Activated CD4-positive, CD25-positive, alpha-beta regulatory T cell treated with anti-CD3 and anti-CD28 coated beads, Interleukin-2, amount 50 U/mL, for 24 hours (primary cell): ENCODE measurements around the gene DBR1.
"Not testable (repeated sequence)": the region's sequence is repeated elsewhere in the genome, so short reads cannot be mapped to it uniquely, and the experiment has no call there.

Experiments
- ATAC-seq, 2 donors: fragments of 150-1000 bp; cut with Tn5 transposase; one replicate each; pipeline ENCODE4 v1.10.0; 2021; ENCODE audit warnings: mild to moderate bottlenecking in 1 of 2, moderate library complexity in 1 of 2

DBR1 gene

DNA sequence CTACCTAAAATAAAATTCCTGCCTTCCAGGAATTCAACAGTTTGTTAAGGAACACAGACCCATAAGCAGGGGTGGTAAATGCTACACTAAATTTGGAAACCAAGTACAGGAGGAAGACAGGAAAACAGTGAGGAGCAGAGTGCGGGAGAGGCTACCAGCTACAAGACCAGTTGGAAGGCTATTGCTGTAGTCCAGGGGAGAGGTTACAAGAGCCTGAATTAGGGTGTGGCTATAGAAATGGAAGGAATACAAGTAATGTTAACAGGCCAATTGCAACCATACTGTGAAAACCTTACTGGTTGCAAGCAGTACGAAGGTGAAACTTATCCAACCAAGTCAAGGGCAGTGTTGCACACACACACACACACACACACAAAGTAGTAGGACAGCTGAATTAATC, 11.5 kb upstream of the DBR1 start:
- ATAC-seq: no peak

DNA sequence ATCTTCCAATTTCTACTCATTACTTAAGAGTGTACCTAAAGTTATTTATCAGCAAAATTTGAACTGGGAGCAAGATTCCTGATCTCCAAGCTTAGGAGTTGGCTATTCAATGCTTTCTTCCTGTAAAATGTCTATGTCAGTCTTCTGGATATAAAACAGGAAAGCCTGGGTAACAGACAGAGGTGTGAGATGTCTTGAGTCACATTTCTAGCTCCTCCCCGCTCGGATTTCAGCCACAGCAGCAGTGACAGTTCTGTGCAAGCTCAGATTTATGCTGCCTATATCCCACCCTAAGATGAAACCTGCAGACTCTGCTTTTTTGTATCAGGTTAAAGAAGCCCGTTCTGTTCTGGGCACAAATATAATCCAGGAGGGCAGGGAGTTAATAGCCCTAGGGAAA, 10.3 kb upstream of the DBR1 start:
- no peak for ATAC-seq

DNA sequence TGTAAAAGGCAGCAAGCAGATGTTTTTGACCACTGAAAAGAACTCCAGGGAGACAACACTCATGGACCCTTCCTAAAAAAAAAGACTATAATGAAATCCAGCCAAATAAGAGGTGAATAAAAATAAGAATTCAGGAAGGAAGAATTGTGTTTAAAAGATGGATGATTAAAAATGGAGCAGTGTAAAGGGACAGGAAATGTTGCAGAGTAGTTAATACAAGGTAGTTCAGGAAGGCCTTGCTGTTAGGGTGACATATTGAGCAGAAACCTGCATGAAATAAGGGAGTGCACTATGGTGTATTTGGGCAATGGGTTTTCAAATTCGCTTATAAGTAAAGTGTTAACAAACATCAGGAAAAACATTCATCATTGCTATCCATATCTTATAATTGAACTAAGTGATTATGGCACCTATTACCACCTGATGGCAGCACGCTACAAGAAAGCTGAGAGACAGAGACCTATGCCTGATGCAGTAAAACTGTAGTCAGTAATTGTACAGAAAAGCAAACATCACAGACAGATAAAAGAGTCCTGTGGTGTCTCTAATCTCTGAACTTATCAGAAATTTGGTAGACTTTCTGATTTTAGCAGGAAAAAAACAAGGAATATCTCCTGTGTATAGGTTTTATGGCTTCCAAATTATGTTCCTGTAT, 5.8 kb upstream of the DBR1 start:
- peak; percentile 60 to 68 for ATAC-seq

DNA sequence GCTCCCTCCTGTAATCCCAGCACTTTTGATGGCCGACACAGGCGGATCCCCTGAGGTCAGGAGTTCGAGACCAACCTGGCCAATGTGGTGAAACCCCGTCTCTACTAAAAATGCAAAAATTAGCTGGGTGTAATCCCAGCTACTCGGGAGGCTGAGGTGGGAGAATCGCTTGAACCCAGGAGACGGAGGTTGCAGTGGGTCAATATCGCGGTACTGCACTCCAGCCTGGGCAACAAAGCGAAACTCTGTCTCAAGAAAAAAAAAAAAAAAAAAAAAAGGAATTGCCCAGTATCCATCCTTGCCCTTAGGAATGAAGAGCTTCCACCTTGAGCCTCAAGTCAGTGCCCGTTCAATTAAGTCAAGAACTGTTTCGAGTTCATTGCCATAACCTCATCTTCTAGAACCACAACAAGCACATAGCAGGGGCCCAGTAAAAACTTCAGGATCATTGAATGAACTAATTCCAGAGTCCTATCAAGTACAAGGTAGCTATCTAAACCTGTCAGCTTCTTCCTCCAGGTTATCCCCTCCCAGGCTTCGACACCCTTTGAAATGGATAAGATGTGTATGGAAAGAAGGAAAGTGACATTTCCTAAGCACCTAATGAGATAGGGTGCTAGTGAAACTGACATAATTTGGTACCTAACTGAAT, 826 bp downstream of the DBR1 start:
- ATAC-seq: no peak

DNA sequence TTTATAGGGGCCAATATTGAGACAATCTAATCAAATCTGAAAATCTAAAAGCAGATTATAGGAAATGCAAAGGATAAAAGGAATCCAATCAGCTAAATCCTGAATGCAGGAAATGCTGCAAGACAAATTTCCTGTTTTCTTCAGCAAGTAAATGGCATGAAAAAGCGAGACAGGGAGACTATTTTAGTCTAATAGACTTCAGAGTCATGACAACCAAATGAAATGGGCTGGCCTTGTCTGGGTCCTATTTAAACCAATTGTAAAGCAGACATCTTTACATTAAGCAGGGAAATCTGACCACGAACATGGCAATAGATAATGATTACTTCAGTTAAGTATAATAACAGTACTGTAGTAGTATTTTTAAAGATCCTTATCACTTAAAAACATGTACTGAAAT, 2.1 kb downstream of the DBR1 start:
- ATAC-seq: no peak

DNA sequence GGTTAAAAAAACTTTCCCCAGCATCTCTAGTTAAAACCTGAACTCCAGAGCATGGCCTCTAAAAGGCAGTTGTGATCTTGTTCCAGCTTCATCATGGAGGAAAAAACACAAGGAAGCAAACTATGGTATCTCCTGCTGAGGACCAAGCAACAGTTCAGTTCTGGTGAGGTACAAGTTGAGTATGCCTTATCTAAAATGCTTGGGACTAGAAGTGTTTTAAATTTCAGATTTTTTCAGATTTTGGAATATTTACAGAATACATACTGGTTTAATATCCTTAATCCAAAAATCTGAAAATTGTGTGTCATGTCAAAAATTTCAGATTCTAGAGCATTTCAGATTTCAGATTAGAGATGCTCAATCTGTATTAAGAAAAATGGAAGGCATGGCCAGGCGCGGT, 9.7 kb downstream of the DBR1 start:
- ATAC-seq: no peak

DNA sequence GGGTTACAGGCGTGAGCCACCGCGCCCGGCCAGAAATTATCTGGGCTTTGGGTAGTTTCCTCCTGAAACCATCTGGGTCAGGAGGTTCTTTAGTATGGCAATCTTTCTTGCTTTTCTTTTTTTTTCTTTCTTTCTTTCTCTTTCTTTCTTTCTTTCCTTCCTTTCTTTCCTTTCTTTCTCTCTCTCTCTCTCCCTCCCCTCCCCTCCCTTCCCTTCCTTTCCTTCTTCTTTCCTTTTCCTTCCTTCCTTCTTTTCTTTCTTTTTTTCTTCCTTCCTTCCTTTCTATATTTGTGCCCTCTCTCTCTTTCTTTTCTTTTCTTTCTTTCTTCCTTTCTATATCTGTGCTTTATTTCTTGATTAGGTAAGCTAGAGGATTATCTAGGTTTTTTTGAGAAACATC, 17.0 kb downstream of the DBR1 start:
- ATAC-seq: no peak

DNA sequence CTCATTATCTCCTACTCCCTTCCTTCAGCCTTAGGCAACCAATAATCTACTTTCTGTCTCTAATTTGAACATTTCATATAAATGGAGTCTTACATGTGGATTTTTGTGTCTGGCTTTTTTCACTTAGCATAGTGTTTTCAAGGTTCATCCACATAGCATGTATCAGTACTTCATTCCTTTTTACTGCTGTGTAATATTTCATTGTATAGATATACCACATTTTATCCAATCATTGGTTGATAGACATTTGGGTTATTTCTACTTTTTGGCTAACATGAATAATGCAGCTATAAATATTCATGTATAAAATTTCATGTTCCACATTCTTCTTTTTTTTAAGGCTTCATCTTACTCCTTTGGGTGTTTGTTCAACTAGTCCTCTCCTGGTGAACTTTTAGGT, 20.2 kb downstream of the DBR1 start:
- no peak for ATAC-seq

DNA sequence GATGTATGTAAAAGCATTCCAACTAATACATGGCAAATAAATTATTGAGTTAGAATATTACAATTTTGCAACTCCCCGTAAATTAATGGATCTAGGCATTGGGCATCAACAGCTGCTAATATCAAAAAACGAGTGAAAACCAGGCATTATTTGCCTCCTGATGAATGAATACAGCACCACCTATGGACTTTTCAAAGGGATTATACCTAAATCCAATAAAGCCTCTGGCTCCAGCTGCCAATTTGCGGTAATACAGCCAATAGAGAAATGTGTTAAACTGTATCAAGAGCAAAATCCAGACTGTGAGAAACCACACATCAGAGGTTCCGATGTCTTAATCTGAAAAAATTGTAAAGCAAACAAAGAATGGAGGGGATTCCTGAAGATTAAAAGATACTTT, 26.2 kb downstream of the DBR1 start:
- no peak for ATAC-seq

DNA sequence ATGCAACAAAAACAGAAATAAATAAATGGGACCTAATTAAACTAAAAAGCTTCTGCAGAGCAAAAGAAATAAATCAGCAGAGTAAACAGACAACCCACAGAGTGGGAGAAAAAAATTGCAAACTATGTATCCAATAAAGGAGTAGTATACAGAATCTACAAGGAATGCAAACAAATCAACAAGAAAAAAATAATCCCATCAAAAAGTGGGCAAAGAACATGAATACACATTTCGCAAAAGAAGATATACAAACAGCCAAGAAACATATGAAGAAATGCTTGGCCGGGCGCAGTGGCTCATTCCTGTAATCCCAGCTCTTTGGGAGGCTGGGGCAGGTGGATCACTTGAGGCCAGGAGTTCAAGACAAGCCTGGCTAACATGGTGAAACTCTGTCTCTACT, 32.5 kb downstream of the DBR1 start:
- ATAC-seq: not testable (repeated sequence)

DNA sequence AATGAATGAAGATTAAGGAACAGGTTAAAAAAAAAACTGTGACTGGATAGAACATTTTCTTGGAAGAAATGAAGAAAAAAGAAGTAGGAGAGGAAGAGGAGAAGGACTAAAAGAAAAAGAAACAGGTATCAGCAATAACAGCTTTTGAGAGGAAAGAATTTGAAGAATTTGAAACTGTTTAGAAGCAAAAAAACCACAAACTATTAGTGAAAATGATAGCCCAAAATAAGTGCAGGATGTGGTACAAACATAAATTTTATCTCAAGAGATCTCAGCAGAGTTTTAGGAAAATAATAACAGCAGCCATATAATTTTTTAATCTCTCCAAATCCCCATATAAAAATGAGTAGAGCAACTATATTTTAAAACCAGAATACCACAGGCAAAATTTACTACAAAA, 33.8 kb downstream of the DBR1 start:
- no peak for ATAC-seq

DNA sequence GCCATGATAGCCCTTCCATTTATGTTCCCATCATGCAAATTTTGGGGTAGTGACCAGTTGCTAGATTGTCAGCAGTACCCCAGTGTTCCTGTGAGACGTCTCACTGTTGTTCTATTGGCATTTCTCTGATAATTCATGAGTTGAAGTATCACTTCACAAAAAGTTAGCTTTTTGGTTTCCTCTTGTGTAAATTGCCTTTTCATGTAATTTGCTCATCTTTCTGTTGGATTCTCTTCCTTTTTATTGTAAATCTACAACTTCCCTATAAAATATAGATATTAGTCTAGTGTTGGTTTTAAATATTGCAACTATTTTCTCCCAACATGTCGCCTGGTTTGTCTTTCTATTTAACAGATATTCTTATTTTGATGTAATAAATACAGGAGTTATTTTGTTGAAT, 35.0 kb downstream of the DBR1 start:
- ATAC-seq: no peak

DNA sequence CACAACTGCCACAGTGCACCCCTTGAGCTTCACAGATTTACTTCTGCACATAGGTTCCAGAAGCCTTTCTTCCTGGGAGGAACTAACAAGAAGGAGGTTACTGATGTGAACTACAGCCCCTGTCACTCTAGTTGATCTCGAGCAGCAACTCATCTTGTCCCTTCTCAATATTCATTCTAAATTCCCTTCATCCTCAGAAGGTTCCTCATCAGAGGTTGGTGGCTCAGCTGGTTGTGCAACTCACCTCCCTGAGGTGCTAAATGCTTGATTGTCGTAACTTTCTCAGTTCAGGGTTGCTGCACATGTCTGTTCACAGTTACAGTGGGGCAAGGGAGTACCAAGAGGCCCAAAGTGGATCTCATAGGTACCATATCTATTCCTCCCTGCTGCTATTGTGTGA, 36.9 kb downstream of the DBR1 start:
- no peak for ATAC-seq

DNA sequence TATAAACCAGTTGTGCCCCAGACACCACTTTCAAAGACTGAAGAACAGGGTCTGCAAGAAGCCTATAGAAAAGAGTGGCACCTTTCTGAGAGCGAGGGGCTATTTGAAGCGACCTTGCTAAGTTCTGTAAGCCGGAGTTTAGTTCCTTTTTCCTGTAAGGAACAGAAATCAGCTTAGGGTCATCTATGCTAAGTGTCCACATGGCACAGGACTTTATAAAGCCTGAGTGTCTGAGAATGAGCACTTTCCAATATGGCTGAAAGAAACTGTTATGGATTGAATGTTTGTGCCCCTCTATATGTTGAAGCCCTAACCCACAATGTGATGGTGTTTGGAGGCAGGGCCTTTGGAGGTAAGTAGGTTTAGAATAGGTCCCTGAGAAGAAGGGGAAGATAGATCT, 38.5 kb downstream of the DBR1 start:
- ATAC-seq: no peak

DNA sequence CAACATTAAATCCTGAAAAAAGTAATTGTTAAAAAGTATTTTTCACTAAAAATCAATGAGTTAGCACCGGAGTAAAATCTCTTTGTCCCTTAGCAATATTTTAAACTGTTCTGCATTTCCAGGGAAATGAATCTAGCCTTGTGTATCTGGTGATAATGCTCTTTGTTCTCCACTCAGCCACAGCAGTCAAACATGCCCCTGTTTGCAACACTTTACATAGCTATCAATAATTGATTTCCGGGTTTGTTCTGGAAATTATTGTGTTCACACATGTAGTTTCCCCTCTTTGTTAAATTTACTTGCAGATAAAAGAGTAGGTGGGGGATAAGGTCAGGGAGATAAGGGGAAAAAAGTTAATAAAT, 38.9 kb downstream of the DBR1 start:
- ATAC-seq: no peak

DNA sequence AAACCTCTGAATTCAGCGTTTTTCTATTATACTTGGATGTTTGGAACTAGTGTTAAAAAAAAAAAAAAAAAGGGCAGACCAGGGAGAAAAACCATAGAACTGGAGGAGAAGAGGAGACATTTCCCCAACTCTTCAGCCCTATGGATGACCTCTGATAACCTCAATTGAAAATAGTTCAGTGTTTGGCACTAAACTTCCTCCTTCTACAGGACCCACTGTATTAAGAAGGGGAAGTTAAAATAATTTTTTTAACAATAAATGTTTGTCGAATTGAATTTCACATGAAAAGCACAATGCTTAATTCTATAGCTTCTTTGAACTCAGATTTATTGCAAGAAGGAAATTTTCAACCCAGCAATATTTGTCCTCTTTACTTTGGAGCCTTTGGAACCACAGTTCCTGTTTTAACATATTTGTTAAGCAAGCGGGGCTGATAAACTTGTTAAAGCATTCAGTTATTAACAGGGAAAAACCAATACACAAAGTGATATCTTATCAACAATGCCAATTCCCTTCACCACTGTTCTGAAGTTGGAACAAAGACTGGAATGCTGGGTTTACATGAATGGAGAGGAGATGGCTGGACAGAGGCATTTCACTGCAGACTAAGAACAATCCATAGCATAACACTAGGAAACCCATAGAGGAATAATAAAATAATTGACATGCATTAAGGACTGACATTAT, 39.4 kb downstream of the DBR1 start:
- no peak for ATAC-seq

DNA sequence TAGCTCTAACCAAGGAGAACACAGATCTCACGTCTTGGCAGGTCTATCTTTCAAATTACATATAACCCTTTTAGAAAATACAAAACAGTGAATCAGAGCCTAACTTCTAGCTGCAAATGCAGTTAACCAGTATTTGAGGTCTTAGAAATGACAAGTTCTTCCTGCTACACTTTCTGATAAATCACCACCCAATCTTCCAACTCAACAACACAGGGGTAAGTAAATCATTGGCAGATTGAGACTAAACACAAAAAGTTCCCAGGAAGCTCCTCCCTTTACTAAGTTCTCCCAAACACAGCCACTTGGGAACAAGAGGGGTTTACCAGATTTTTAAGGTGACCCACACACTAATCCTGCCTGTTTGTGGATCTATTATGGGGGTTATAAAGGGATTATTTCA, 42.5 kb downstream of the DBR1 start, which contains the start of gene A4GNT:
Gene A4GNT (minus strand): TSS at position 152 of the 400 bp plus-strand sequence. CDS start 1,134 bp downstream, outside the sequence.
- no peak for ATAC-seq

DNA sequence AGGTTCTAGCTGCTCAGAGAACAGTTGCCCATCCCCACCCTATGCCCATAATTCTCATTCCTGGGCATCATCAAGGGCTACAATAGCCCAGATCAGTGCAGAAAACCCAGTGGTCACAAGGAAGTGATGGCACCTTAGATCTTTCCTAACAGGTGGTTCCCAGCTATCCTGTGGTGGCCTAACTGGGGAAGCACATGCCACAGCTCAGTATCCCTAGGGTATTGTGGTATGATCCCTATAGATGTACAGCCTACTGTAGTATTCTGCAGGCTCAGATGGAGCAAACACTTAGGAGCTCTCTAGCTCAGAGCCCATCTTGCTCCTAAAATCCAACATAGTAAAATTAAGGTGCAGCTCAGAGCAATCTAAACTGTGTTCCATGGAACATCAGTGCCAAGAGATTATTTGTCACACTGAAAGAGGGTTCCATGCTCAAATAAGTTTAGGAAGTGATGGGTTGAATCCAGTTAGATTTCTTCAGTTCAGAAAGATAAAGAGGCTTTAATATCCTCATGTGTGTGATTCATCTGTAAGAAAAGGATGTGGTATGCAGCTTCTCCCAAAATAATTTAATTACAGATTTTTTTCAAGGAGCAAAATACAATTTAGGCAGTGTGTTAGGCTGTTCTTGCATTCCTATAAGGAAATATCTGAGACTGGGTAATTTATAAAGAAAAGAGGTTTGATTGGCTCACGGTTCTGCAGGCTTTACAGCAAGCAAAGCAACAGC, 46.9 kb downstream of the DBR1 start:
- no peak for ATAC-seq

DNA sequence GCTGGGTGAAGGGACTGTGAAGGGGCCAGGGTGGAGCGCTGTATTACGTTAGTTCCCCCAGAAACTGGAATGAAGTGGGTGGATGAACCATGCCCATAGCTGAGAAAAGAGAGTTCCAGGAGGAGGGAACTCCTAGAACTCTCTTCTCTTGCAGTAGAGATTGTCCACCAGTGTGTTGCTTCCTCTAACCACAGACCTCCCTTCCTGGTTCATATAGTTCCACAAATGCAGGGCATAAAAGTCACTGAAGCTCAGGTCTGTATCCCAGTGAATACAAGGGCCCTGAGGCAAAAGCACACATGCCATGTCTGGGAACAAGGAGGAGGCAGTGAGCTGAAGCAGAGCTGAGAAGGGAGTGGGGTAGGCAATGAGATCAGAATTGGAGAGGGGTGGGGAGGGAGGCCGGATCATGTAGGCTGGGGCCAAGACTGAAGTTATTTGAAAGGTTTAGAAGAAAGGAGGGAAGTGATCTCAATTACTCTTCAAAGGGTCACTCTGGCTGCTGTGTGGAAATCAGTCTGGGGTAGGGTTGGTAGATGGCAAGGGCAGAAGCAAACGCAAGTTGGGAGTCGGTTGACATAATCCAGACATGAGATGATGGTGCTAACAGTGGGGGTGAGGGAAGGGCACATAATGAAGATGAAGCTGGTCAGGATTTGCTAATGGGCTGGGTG, 49.0 kb downstream of the DBR1 start:
- no peak for ATAC-seq

DNA sequence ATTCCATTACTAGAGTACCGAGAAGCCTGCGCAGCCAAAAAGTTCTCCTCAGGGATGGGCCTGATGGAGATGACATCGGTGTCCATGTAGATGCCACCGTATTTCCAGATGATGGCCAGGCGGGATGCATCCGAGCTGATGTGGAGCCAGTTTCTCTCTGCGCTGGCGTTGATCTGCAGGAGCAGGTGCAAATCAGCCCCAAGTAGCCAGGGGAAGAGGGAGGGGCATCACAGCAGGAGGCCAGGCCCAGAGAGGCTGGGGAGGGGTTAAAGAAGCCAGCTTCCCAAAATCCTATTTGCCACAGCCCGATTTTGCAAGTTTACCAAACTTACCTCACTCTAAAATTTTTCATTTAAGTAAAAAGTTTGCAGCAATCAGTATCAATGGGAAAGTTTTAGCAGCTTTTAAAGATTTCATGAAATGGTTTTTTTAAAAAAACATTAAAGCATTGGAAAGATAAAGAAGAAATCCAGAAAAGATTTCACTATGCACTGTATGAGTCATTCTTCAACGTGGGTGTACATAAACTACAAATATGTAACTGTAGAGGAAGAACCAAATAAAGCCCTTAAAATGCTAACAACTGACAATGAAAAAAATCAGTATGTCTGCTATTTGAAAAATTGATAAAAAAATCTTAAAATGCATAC, 49.9 kb downstream of the DBR1 start:
- ATAC-seq: no peak

DNA sequence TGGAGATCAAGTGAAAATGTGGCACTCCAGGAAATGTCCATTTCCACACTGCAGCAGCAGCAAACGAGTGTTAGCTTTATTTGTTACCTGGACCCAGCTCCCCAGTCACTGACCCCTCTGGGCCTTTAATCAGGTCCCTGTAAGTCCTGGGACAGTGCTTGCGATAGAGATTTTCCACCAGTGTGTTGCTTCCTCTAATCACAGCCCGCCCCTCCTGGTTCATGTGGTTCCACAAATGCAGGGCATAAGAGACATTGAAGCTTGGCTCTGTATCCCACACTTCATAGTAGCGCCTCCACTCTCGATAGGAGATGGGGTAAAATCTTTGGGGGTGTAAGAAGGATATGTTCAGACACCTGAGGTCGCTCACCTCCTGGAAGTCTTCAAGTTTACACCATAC, 50.5 kb downstream of the DBR1 start:
- no peak for ATAC-seq

DNA sequence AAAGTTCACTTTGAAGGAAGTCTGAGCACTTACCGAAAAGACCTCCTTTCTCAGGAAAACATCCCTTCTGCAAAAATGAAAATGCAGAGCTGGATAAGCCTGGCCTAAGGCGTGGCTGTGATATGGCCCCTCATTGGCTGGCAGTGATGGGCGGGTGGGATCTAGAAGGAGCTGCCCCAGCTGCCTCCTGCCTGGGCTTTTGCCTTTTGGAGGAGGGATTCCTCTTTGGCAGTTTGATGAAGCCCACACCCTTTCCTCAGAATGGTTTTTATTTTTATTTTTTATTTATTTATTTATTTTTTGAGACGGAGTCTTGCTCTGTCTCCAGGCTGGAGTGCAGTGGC, 55.3 kb downstream of the DBR1 start:
- ATAC-seq: no peak
